GM23248 (cell line): ENCODE results near the gene MYO1E. TPM values are rescaled to one million over a fixed set of nuclear protein-coding genes. Genes with fewer than 3 reads are reported as not detected.
A peak's percentile ranks its signal among the peaks of the same experiment; 100 is the strongest.

Experiments used
- DNase-seq: peaks from one replicate; pipeline ENCODE4 v3.0.0-alpha.2; 2015
- H2AFZ ChIP-seq: fragments of 200-600 bp; sonication (generic); 2 replicates; pipeline ENCODE4 v1.6.1; 2016; ENCODE audit warnings: antibody characterized with exemption
- H3F3A ChIP-seq: fragments of 200-600 bp; sonication (generic); 2 replicates; pipeline ENCODE4 v1.6.1; 2016; ENCODE audit warnings: mild to moderate bottlenecking, antibody characterized with exemption, mixed run types; ENCODE audit not compliant: insufficient read depth
- H3K27ac ChIP-seq: fragments of 200-600 bp; sonication (generic); 2 replicates; pipeline ENCODE4 v1.5.1; 2016; ENCODE audit warnings: mild to moderate bottlenecking
- H3K27me3 ChIP-seq: fragments of 200-600 bp; sonication (generic); replicated peaks from 2 replicates; pipeline ENCODE4 v1.6.1; 2016; ENCODE audit warnings: mild to moderate bottlenecking; ENCODE audit not compliant: insufficient read depth
- H3K36me3 ChIP-seq: fragments of 200-600 bp; sonication (generic); 2 replicates; pipeline ENCODE4 v1.6.1; 2016; ENCODE audit warnings: low read depth, mild to moderate bottlenecking
- H3K4me1 ChIP-seq: fragments of 200-600 bp; sonication (generic); 2 replicates; pipeline ENCODE4 v1.6.1; 2016; ENCODE audit warnings: mild to moderate bottlenecking; ENCODE audit not compliant: insufficient read depth
- H3K4me2 ChIP-seq: fragments of 200-600 bp; sonication (generic); one replicate; pipeline ENCODE4 v1.6.1; 2016; ENCODE audit warnings: mild to moderate bottlenecking; ENCODE audit not compliant: unreplicated experiment
- H3K4me3 ChIP-seq: fragments of 200-600 bp; sonication (generic); 2 replicates; pipeline ENCODE4 v1.5.1; 2016; ENCODE audit warnings: mild to moderate bottlenecking
- H3K79me2 ChIP-seq: fragments of 200-600 bp; sonication (generic); 2 replicates; pipeline ENCODE4 v1.6.1; 2016; ENCODE audit warnings: mild to moderate bottlenecking; ENCODE audit not compliant: insufficient read depth
- H3K9ac ChIP-seq: fragments of 200-600 bp; sonication (generic); 2 replicates; pipeline ENCODE4 v1.6.1; 2016; ENCODE audit warnings: mild to moderate bottlenecking
- H3K9me2 ChIP-seq: fragments of 200-600 bp; sonication (generic); 2 replicates; pipeline ENCODE4 v1.6.1; 2016; ENCODE audit warnings: mixed run types, mild to moderate bottlenecking, moderate library complexity; ENCODE audit not compliant: insufficient read depth
- H3K9me3 ChIP-seq: fragments of 200-600 bp; sonication (generic); one replicate; pipeline ENCODE4 v1.6.1; 2017; ENCODE audit warnings: low read depth
- H4K20me1 ChIP-seq: fragments of 200-600 bp; sonication (generic); 2 replicates; pipeline ENCODE4 v1.6.0; 2016; ENCODE audit not compliant: insufficient read depth
- EZH2 ChIP-seq: fragments of 200-600 bp; sonication (generic); IDR thresholded peaks from 2 replicates; pipeline ENCODE4 v1.6.1; 2018; ENCODE audit warnings: antibody characterized with exemption, mild to moderate bottlenecking; ENCODE audit not compliant: insufficient read depth, poor library complexity, severe bottlenecking
- EZH2phosphoT487 ChIP-seq: fragments of 200-600 bp; sonication (generic); IDR thresholded peaks from 2 replicates; pipeline ENCODE4 v1.6.1; 2018; ENCODE audit warnings: antibody characterized with exemption, moderate library complexity, mild to moderate bottlenecking, low read depth; ENCODE audit not compliant: insufficient read depth
- WGBS, 2 experiments: methylation state at CpG; one replicate each; pipeline ENCODE4 v1.1.6; 2015 to 2017; ENCODE audit warnings: low lambda C conversion rate in 2 of 2, low coverage in 1 of 2; ENCODE audit errors: missing lambda C conversion rate in 2 of 2; 5-methylcytosine and 5-hydroxymethylcytosine counted together
- in situ Hi-C: fragments of 300-500 bp; cut with MboI; formaldehyde crosslinking; loops from 2 replicates; pipeline ENCODE4 v1.15.0; 2020
- polyA plus RNA-seq: library from polyadenylated mRNA; unstranded; fragments of >200 nt; fragmentation: Nextera tagmentation; extraction: Ambion mirVana; gene quantifications from 2 replicates; pipeline ENCODE4 v1.2.1, GENCODE V29; 2016
- total RNA-seq: library from RNA; depleted of rRNA; stranded (reverse); fragments of >200 nt; shearing (Covaris generic); gene quantifications from 2 replicates; pipeline ENCODE4 v1.2.3, GENCODE V29; 2014

Gene MYO1E
- total and polyA plus RNA-seq, 2 experiments from 2014 or later = 155 to 190 TPM

DNA sequence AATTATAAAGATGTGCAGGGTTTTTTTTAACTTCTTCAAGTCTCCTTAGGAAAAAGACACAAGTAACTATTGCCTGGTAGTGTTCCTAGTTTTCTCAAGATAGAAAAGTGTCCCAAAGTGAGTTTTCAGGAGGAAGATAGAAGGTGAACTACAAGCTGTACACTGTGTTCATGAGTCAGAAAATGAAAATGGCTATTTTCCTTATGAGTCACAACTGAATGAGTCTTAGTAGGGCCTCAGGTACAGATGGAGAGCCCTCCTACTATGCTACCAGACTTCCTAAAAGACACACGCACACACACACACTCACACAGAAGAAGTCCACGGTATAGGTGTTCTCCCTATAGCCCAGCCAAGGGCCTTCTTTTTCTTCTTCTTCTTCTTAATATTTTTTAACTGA lies 3.1 kb downstream of the MYO1E start:
- Histone ChIP-seq H3K9ac (no peak overlapping the region), H2AFZ (no peak overlapping the region), H3K36me3 (no peaks in the 10 kb centered on the region), H3K4me1 (peaks cover 36% of the 10 kb centered on the region), H3F3A (peaks cover 34% of the 10 kb centered on the region), H3K4me3 (peak overlapping the region; percentile 85), H3K9me2 (no peaks in the 10 kb centered on the region), H3K4me2 (no peak overlapping the region), H4K20me1 (no peaks in the 10 kb centered on the region), H3K9me3 (no peaks in the 10 kb centered on the region), H3K79me2 (peaks cover 90% of the 10 kb centered on the region), H3K27me3 (no peaks in the 10 kb centered on the region), H3K27ac (no peak overlapping the region)
- in situ Hi-C loops = no loop called here
- WGBS, 2 experiments = 92 to 94% methylated on average over 2 of the region's 2 CpGs
- TF ChIP-seq EZH2phosphoT487 (no peak), EZH2 (no peak)
- DNase-seq = peak; percentile 7

DNA sequence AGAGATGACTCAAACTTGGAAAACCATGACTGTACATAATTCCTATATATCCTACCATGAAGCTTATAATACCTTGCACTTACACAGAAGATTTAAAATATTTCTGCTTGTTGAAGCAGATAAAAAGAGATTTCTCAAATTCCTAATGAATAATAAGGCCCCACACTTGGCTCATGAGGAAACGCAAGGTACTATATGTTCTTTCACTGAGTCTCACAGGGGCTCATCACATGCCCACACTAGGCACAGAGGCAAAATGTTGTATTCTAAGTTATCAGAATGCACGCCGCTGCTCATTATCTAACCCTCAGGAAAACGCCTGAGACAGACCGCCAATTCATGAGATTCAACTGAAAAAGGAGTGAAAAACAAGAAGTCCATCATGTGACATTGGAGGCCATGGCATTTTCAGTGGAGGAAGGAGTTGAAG lies 5.6 kb downstream of the MYO1E start:
- no peak overlapping the region; the same call in 1 of the 2 replicates for H3K27ac ChIP-seq
- DNase-seq = peak; percentile 25

DNA sequence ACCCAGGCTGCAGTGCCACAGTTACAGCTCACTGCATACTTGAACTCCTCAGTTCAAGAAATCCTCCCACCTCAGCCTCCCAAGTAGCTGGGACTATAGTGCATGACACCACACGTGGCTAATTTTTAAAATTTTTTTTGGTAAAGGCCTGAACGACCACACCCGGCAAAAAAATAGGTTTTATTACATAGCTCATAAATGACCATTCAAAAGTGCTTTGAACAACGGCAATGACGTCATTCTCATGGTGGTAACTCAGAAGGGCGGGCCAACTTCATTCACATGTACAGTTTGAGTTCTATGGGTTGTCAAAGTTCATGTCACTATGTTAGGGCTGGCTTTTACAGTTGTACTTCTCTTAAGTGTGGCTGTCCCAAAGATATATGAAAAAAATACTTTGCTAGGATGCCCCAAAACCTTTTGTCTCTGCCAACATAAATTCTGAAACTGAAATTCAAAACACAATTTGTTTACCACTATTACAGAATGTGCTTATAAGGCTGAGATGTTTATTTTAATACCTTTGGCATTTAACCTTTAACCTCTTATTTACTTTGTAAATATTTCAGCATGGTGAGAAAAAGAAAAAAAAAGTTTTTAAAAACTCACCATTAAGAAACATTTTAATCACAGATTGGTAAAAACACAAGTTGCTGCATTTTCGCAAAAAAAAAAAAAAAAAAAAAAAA lies 6.2 kb downstream of the MYO1E start:
- Histone ChIP-seq H3K9ac (no peak overlapping the region), H4K20me1 (no peaks in the 10 kb centered on the region), H3K27me3 (no peaks in the 10 kb centered on the region), H3K27ac (peak overlapping the region; percentile 35), H3K4me1 (peaks cover 51% of the 10 kb centered on the region), H3K36me3 (no peaks in the 10 kb centered on the region), H2AFZ (no peak overlapping the region), H3K79me2 (peaks cover 100% of the 10 kb centered on the region), H3K9me3 (no peaks in the 10 kb centered on the region), H3F3A (peaks cover 34% of the 10 kb centered on the region), H3K4me2 (peak overlapping the region; percentile 32), H3K9me2 (no peaks in the 10 kb centered on the region), H3K4me3 (no peak overlapping the region)
- no peak for TF ChIP-seq EZH2phosphoT487
- no peak for TF ChIP-seq EZH2
- in situ Hi-C loops = no loop called here
- peak; percentile 52 for DNase-seq
- 55 to 60% methylated on average over 7 of the region's 7 CpGs for WGBS, 2 experiments

More for the DNA sequence above, 5.6 kb downstream of the MYO1E start:
- Histone ChIP-seq H2AFZ (no peak overlapping the region), H3F3A (peaks cover 34% of the 10 kb centered on the region), H3K9me3 (no peaks in the 10 kb centered on the region), H3K4me1 (peaks cover 49% of the 10 kb centered on the region), H3K4me3 (no peak overlapping the region), H3K4me2 (peak overlapping the region; percentile 1), H3K36me3 (no peaks in the 10 kb centered on the region), H3K79me2 (peaks cover 97% of the 10 kb centered on the region), H3K27me3 (no peaks in the 10 kb centered on the region), H3K9ac (no peak overlapping the region), H3K9me2 (no peaks in the 10 kb centered on the region), H4K20me1 (no peaks in the 10 kb centered on the region)
- TF ChIP-seq EZH2 = no peak
- no peak for TF ChIP-seq EZH2phosphoT487
- in situ Hi-C loops = no loop called here
- WGBS, 2 experiments = 77 to 84% methylated on average over 5 of the region's 5 CpGs

DNA sequence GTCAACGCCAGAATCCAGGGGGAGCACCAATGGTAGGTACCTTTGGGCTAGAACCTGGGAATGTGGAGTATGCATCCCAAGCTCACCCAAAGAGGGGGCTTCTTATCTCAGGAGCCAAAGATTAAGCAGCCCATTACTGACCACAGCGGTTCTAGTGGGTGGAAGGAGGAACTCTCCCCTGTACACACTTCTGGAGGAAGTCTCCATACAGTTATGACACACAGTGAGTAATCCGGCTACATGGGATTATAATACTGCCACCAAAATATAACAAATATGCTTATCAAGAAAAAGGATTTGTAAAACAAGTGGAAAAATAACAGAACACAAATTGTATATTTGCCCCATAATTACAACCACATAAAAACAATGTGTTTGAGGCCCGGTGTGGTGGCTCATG lies 8.4 kb downstream of the MYO1E start:
- Histone ChIP-seq H3F3A (peaks cover 20% of the 10 kb centered on the region), H4K20me1 (no peaks in the 10 kb centered on the region), H3K36me3 (no peaks in the 10 kb centered on the region), H3K9ac (no peak overlapping the region), H3K4me2 (peak overlapping the region; percentile 9), H3K9me3 (no peaks in the 10 kb centered on the region), H3K79me2 (peaks cover 100% of the 10 kb centered on the region), H3K27ac (0 out of 2 replicates have a peak overlapping the region, but pooled peaks have one; percentile 8), H3K4me3 (no peak overlapping the region), H3K27me3 (no peaks in the 10 kb centered on the region), H2AFZ (no peak overlapping the region), H3K4me1 (peaks cover 39% of the 10 kb centered on the region), H3K9me2 (no peaks in the 10 kb centered on the region)
- DNase-seq = peak; percentile 62
- in situ Hi-C loops = no loop called here
- WGBS, 2 experiments = 83 to 85% methylated on average over 4 of the region's 4 CpGs
- TF ChIP-seq EZH2phosphoT487 (no peak), EZH2 (no peak)
